ENCODE data around the gene GALR1.

GALR1 gene

DNA sequence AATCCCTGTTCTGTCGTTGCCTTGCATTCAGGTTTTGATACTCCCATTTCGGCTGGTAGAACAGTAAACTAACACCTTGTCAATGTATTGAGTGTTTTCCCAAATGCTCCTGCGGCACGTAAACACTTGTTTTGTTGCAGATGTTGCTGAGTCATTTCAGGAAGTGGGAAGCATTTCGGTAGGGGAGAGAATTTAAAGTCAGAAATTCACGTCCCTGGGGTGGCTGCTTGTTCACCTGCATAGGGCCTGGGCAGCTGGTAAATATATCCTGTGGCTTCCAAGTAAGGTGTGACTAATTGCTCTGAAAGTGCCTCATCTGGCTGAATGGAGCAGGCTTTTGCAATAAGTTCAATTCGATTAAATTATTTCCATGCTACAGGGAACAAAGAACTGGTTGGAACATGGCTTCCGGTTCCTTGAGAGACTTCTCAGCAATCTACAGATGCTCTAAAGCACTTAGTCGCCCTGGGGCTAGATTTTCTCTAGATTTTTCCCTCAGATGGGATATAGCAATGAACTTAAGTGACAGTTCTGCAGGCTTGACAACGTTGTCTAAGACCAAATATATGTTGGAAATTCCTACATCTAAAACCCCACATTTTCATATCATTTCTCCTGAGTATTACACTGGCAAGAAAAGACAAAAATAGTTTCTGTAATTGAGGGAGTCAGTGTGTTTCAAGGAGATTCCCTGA is 5.2 kb downstream of the GALR1 start:
- Histone ChIP-seq H3K27ac (replicated peaks) (no peak overlapping the region), H3K27me3 (ENCODE audit: insufficient read depth, poor library complexity, severe bottlenecking) (peaks cover 32% of the 10 kb centered on the region), H3K4me3 (replicated peaks; ENCODE audit: insufficient read depth, low read length) (no peak overlapping the region)
- no peak for TF ChIP-seq GABPA (IDR thresholded peaks at IDR 0.05; ENCODE audit: low read depth)
- TF ChIP-seq, protein P1, sequence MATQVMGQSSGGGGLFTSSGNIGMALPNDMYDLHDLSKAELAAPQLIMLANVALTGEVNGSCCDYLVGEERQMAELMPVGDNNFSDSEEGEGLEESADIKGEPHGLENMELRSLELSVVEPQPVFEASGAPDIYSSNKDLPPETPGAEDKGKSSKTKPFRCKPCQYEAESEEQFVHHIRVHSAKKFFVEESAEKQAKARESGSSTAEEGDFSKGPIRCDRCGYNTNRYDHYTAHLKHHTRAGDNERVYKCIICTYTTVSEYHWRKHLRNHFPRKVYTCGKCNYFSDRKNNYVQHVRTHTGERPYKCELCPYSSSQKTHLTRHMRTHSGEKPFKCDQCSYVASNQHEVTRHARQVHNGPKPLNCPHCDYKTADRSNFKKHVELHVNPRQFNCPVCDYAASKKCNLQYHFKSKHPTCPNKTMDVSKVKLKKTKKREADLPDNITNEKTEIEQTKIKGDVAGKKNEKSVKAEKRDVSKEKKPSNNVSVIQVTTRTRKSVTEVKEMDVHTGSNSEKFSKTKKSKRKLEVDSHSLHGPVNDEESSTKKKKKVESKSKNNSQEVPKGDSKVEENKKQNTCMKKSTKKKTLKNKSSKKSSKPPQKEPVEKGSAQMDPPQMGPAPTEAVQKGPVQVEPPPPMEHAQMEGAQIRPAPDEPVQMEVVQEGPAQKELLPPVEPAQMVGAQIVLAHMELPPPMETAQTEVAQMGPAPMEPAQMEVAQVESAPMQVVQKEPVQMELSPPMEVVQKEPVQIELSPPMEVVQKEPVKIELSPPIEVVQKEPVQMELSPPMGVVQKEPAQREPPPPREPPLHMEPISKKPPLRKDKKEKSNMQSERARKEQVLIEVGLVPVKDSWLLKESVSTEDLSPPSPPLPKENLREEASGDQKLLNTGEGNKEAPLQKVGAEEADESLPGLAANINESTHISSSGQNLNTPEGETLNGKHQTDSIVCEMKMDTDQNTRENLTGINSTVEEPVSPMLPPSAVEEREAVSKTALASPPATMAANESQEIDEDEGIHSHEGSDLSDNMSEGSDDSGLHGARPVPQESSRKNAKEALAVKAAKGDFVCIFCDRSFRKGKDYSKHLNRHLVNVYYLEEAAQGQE (IDR thresholded peaks at IDR 0.05; ENCODE audit: insufficient replicate concordance, low read depth) = no peak
- no peak for DNase-seq (ENCODE audit: low read depth in 1 of 2, low spot score in 1 of 2)

DNA sequence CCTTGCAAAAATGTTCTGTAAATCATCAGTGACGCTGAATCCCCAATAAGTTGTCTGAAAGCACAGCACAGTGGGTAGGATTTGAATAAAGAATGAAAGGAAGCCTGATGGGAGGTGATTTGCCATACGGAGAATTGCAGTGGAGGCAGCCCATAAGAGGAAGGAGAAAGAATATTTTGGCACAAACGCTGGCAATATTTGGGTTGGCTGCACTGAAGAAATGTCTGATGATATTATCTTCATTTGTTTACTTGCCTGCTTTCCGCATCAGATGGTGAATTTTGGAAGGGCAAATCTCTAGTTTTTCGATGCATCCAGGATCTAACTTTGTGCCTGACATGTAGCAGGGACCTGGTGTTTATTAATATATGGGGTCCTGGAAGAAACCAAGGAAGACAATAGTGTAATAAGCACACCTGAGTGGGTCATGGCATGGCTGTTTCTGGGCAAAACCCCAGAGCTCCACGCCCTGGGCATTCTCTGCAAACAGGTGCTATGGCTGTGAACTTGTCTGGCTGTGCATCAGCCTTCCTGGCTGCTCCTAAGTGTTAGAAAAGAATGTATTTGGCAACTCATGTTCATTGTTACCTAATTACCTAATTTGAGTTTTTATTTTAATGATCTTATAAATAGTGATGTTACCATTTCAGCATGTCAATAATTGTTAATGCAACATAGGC is 5.9 kb downstream of the GALR1 start:
- H3K27me3 ChIP-seq (ENCODE audit: insufficient read depth, poor library complexity, severe bottlenecking) = peaks cover 27% of the 10 kb centered on the region
- DNase-seq (ENCODE audit: low read depth in 1 of 2, low spot score in 1 of 2) = no peak
- H3K4me3 ChIP-seq (replicated peaks; ENCODE audit: insufficient read depth, low read length) = no peak overlapping the region
- TF ChIP-seq, protein P1 (IDR thresholded peaks at IDR 0.05; ENCODE audit: insufficient replicate concordance, low read depth) = no peak
- TF ChIP-seq POLR2AphosphoS5 (IDR thresholded peaks at IDR 0.05; ENCODE audit: low read depth) (no peak), GABPA (IDR thresholded peaks at IDR 0.05; ENCODE audit: low read depth) (no peak), SPI1 (IDR thresholded peaks at IDR 0.05; ENCODE audit: borderline replicate concordance, low read depth) (no peak)
- TF ChIP-seq, protein P2, sequence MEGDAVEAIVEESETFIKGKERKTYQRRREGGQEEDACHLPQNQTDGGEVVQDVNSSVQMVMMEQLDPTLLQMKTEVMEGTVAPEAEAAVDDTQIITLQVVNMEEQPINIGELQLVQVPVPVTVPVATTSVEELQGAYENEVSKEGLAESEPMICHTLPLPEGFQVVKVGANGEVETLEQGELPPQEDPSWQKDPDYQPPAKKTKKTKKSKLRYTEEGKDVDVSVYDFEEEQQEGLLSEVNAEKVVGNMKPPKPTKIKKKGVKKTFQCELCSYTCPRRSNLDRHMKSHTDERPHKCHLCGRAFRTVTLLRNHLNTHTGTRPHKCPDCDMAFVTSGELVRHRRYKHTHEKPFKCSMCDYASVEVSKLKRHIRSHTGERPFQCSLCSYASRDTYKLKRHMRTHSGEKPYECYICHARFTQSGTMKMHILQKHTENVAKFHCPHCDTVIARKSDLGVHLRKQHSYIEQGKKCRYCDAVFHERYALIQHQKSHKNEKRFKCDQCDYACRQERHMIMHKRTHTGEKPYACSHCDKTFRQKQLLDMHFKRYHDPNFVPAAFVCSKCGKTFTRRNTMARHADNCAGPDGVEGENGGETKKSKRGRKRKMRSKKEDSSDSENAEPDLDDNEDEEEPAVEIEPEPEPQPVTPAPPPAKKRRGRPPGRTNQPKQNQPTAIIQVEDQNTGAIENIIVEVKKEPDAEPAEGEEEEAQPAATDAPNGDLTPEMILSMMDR (IDR thresholded peaks at IDR 0.05; ENCODE audit: insufficient read depth, low read length) = no peak
- no peak overlapping the region for H3K27ac ChIP-seq (replicated peaks)

DNA sequence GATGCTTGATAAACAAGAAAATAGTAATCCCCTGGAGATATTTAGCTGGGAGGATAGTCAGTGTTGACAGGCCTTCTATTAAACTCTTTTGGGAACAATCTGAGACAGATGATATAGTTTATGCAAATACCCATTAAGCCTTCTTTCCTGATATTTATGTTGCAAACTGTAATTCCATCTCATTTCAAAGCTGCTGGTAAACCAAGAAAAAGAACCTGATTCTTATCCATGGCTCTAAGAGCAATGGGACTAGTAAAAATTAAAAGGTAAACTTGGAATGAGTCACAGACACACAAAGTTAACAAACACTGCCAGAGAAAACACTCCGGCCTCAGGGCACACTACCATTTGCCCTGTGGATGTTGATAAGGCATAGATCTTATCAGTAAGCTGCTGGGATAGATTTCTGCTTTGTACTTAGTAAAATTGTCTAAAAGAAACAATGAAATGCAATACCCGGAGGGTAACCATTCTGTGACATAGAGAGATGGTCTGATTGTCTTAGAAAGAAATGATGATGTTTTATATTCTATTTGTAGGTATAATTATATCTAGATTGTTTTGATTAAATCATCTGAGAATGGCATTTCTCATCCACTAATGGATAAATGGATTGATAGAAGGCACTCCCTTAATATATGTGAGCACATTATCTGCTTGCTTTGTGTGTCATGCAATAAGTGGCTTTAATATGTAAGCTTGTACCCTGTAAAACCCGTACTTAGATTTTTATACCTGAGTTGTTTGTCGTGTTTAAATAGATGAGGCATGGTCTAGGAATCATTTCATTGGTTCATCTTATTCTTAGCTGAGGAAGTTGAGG is 13.2 kb downstream of the GALR1 start:
- no peak overlapping the region for H3K27ac ChIP-seq (replicated peaks)
- no peaks in the 10 kb centered on the region for H3K27me3 ChIP-seq (ENCODE audit: insufficient read depth, poor library complexity, severe bottlenecking)
- no peak overlapping the region for H3K4me3 ChIP-seq (replicated peaks; ENCODE audit: insufficient read depth, low read length)
- no peak for DNase-seq (ENCODE audit: low read depth in 1 of 2, low spot score in 1 of 2)
- TF ChIP-seq, protein P1 (IDR thresholded peaks at IDR 0.05; ENCODE audit: insufficient replicate concordance, low read depth) = no peak
- no peak for TF ChIP-seq GABPA (IDR thresholded peaks at IDR 0.05; ENCODE audit: low read depth)
- TF ChIP-seq, protein P2 (IDR thresholded peaks at IDR 0.05; ENCODE audit: insufficient read depth, low read length) = no peak
- TF ChIP-seq SPI1 (IDR thresholded peaks at IDR 0.05; ENCODE audit: borderline replicate concordance, low read depth) = no peak
- TF ChIP-seq POLR2AphosphoS5 (IDR thresholded peaks at IDR 0.05; ENCODE audit: low read depth) = no peak
